Dermis microvascular lymphatic vessel endothelial cell (primary cell): ENCODE data around the gene SLC66A1. TPM values are rescaled to one million over a fixed set of nuclear protein-coding genes. Genes with fewer than 3 reads are reported as not detected.

Source experiments
- DNase-seq, 2 donors: peaks; one replicate each; pipeline versions ENCODE4 v3.0.0 to v3.0.0-alpha.2; 2010; ENCODE audit warnings: low read depth in 2 of 2
- total RNA-seq: library from RNA; depleted of rRNA; stranded (reverse); fragments of >200 nt; gene quantifications from 2 replicates; pipeline ENCODE4 v1.2.1, GENCODE V29; 2014

The SLC66A1 gene
- total RNA-seq, 1 donor from 2014 or later: 10.9 TPM

GRCh38 chr1:19324665-19324990 lies 12.5 kb downstream of the SLC66A1 start:
- DNase-seq: no peak

DNA sequence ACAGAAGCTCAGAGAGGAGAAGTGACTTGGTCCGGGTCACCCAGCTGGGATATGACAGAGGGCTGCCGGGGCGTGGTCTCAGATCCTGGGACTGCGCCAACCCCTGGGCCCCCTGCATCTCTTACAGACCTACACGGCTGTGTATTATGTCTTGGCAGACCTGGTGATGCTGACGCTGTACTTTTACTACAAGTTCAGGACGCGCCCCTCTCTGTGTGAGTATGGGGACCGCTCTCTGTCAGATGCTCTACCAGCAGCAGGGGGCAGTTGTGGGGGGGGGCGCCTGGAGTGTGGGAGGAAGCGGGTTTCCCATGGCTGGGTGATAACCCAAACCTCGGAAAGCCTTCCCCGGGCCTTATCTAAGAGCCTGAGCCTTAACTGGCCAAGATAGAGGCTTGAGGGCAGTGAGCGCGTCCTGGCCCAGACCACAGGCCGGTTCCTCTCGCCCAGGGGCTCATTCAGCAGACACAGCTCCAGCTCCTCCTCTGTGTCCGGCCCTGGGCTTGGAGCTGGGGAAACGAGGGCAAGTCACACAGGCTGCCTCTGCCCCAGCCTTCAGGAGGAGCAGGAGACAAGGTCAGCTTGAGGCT lies 13.3 kb downstream of the SLC66A1 start:
- DNase-seq: no peak

DNA sequence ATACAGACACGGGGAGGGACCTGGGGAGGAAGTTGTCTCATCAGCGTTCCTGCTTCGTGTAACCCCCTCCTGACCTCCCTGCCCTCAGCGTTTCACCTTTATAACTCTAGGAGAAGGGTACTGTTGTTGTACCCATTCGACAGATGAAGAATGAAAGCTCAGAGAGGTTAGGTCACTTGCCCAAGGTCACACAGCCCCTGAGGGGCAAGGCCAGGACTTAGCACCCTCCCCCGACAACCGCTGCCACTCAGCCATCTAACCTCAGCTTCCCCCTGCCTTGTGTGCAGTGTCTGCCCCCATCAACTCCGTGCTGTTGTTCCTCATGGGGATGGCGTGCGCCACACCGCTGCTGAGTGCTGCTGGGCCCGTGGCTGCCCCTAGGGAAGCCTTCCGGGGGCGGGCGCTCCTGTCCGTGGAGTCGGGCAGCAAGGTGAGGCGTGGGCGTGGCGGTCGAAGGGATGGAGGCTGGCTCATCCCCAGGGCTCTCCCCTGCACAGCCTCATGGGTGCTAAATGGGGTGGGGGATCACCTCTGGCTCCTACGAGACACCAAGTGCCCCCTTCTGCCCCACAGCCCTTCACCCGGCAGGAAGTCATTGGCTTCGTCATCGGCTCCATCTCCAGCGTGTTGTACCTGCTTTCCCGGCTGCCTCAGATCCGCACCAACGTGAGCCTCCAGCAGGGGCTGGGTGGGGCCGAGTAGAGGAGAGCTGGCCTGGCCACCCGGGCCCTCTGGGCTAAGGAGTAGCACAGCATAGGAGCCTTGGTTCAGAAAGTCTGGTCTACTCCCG lies 14.0 kb downstream of the SLC66A1 start:
- DNase-seq: no peak

DNA sequence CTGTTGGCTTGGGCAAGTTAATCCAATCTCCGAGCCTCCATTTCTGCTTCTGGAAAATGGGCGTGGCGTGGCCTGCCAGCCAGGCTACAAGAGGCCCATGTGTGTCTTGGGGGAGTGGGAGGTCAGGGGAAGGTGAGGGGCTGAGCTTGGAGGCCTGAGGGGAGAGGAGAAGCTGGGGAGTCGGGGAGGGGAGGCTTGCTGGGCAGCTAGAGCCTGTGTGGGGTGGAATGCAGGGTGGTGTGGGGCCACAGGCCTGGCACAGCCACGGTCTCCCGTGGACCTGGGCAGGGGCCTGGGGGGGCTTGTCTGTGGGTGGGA lies 14.6 kb downstream of the SLC66A1 start:
- DNase-seq: no peak

- no peak for DNase-seq
These were observed 15.2 kb downstream of the SLC66A1 start for GRCh38 chr1:19327301-19327700.

- DNase-seq: no peak
These were observed 15.6 kb downstream of the SLC66A1 start for GRCh38 chr1:19327736-19328135.

DNA sequence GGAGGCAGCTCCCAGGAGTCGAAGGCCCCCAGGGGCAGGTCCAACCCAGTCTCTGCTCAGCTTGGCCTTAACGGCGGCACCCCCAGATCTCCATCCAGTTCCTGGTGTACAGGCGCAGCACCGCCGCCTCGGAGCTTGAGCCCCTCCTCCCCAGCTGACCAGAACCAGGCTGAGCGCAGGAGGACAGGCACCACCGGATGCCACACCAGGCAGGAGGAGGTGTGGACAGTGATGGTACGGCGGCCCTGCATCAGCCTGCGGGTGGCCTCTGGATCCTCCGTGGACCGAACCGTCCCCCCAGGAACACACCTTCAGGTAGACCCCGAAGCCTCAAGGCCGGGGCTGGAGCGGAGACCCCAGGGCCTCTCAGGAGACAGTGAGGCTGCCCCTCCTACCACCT lies 16.4 kb downstream of the SLC66A1 start:
- DNase-seq: no peak

DNA sequence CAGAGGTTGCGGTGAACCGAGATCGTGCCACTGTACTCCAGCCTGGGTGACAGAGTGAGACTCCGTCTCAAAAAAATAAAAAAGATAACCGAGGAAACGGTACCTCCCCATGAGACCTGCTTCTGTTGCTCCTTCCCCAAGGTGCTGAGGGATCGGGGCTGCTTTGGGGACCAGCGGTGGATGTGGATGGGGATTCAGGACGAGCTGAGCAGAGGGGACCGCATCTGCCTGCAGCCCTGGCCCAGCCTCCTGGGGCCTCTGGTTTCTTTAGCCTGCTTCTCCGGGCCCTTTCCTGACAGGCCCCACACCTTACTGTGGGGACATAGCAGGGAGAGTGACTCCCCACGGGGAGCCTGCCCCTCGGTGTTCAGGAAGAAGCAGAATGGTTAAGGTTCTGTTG lies 17.1 kb downstream of the SLC66A1 start:
- DNase-seq: no peak

DNA sequence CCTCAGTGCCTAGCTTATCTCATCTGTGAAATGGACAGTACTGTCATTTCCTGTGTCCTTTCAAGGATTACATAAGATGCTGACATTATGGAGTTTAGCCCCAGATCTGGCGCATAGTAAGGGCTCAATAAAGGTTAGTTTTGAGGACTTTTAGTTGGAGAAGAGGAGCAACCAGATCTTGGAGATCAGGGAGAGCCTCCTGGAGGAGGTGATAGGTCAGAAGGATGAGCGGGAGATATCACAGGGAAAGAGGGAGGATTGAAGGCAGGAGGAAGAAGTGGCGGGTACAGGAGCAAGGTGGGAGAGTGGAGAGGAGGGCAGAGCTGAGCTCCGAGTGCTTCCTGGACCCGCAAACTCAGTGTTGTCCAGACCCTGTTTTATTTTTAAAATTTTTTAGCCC lies 17.5 kb downstream of the SLC66A1 start:
- no peak for DNase-seq

DNA sequence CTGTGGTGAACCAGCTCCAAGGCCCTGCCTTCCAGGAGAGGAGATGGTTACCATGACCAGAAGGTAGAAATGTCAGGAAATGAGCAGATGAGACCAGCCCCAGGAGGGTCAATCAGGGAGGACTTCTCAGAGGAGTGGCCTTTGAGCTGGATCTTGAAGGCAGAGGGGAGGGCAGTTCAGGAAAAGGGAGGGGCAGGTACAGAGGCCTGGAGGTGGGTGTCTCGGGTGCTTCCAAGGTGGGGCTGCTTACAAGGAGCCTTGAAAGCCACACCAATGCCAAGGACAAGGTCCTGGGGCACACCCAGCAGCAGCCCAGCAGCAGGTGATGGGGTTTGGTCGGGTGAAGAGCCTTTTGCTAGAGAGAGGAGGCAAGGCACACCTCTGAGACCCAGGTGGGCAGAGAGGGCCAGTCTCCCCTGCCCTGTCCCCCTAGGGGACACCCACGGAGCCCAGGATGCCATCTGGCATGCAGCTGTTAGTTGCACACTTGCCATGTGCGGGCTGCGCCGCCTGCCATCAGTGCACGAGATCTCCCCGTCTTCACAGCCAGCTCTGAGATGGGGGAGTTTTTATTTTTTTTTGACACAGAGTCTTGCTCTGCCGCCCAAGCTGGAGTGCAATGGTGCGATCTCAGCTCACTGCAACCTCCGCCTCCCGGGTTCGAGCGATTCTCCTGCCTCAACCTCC lies 18.5 kb downstream of the SLC66A1 start:
- DNase-seq: no peak

- DNase-seq: no peak
These were observed 19.2 kb downstream of the SLC66A1 start for GRCh38 chr1:19331262-19331878.

DNA sequence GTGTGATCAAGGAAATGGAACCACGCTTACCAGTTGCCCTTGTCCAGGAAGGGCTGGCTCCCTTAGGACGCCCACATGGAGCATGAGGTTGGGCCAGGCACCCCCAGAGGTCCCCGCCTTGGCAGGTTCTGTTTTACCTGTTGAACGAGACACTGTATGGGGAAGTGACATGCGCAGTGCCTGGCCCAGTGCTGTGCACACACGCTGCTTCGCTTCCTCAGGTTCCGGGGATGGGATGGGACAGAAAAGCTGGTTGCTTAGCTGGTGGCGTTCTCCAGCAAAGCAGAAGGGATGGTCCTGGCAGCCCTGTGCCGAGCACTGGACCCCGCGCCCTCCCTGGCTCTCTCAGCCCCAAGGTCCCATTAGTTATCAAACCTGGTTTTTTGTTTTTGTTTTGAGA lies 20.7 kb downstream of the SLC66A1 start:
- DNase-seq: no peak

DNA sequence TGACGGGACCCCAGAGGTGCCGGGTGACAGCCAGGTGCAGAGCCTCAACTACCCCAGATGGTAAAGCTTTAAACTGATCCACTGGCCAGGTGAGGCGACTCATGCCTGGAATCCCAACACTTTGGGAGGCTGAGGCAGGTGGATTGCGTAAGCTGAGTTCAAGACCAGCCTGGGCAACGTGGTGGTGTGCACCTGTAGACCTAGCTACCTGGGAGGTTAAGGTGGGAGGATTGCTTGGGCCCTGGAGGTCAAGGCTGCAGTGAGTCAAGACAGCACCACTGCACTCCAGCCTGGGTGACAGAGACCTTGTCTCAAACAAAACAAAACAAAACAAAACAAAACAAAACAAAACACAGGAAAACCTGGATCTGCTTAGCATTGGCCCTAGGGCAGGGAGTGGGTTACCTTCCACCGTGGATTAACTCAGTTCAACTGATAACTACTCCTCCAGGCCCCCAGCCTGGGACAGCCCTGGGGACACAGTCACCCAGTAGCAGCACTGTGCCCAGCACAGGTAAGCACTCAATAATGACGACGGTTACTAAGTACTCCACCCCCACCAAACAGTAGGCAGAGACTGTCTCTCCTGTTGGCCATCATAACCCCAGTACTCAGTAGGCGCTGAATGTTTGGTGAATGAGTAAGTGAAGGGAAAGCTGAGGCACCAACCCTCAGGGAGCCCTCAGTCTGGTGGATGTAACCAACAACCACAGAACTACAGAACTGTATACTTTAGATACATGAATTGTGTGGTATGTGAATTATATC lies 21.6 kb downstream of the SLC66A1 start:
- DNase-seq: no peak

DNA sequence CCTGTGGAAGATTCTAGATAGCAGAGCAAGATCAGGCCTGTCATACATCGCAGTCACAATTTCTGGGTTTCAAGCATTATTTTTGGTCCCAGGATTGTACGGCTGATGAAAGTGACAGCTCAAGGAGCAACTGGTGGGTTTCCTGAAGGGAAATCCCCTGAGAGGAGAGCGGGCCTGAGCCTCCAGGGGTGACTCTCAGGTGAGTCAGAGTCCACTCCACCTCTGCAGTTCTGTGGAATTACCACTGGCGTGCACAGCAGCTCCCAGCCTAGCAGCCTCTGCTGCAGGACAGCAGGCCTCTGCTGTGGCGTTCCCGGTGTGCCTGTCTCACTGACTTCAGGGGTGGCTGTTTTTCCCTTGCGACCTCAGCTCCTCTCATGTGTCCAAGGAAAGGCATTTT lies 24.4 kb downstream of the SLC66A1 start:
- peak in 1 of 2 donors; percentile 23 for DNase-seq

- peak in 1 of 2 donors; percentile 40 for DNase-seq
These were observed 25.2 kb downstream of the SLC66A1 start for GRCh38 chr1:19337289-19337688.

DNA sequence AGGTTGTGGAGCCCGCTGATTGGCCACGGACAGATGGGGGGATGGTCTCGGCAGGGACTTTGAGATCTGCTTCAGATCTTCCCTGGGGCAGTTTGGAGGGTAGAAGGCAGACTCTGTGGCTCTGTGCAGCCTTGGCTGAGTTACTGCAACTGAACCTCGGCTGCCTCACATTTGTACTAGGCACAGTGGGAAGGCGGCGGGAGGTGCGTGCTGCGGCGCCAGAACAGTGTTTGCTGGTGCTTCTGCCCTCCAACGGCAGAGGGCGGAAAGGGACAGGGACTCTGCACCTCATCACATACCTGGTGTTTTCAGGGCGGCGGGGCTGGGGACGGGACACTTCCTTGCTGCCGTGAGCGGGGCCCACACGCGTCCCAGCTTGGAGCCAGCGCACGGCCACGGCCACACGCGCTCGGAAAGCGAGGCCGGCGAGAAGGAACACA lies 26.2 kb downstream of the SLC66A1 start:
- DNase-seq: no peak

DNA sequence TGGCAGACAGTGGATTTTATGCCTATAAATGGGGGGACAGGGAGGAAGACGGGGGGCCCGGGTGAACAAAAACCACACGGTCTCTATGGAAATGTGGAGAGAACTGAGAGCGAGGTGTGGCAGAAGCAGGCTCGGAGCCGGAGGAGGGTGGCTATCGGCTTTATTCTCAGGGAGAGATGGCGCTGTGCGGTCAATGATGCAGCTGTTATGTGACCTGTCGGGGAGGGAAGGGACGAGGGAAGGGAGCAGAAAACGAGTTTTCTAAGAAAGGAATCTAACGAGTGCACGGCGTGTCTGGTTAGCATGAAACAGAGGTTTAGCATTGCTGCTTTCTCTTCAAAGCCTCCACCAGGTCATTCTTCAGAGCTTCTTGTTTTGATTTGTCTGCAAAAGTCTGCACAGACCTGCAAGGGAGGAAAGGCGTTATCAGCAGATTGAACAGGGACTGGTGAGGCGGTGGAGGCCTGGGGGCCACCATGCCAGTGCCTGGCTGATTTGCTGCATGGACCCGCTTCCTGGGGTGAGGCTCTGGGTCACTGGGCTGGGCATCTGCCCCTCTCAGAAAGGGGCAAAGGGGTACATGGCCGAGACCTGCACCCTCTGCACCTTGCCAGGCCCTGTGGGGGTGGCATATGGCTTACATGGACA lies 27.2 kb downstream of the SLC66A1 start:
- DNase-seq: no peak

DNA sequence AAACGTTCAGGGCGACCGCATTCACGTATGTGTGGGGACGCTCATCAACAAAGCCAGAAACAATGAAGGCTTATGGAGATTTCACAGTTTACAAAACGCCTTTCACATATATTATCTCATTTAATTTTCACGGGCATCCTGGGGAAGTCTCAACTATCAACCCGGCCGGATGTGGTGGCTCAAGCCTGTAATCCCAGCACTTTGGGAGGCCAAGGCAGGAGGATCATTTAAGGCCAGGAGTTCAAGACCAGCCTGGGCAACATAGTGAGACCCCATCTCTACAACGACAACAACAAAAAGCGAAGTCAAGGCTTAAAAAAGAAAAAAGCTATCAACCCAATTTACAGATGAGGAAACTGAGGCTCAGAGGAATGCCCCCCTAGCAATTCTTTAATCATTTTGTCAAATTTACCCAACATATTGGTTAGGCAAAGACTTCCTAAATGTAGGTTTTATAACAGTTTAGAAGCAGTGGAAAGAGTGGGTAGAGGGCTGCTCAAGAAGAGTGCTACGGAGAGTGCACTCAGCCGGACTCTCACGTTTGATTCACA lies 28.3 kb downstream of the SLC66A1 start:
- no peak for DNase-seq

GRCh38 chr1:19341201-19342061 lies 29.3 kb downstream of the SLC66A1 start:
- DNase-seq: peak; percentile 30 to 70
